ENCODE results near the gene RBMX2.

Gene RBMX2

DNA sequence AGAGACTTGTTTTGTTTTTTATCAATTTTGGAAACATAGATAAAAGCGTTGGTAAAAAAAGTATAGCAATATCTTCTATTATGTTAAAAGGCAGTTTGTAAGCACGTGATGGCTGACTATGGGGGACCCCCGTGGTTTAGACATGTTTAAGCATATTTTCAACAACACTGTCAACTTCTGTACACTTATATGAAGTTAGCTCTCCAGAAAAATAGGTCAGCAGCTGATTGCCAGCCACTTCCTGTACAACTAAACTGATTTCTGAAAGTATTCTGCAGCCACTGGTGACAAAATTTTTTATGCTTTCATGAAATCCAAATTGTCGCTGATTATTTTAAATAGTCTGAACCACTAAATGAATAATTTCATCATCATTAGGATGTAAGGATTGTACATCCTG, 45.2 kb downstream of the RBMX2 start:
- DNase-seq (ENCODE audit: low read depth in 2 of 2), result no peak
